Stimulated activated CD8-positive, alpha-beta memory T cell treated with anti-CD3 and anti-CD28 coated beads, Interleukin-7, amount 100 ng/mL, for 48 hours (primary cell): Measurements from ENCODE around the gene KY.

Experiments
- DNase-seq, 2 donors: peaks; one replicate each; pipeline ENCODE4 v3.0.0-alpha.2; 2020; ENCODE audit warnings: low read depth in 1 of 2; ENCODE audit errors: extremely low read depth in 1 of 2

The KY gene

DNA sequence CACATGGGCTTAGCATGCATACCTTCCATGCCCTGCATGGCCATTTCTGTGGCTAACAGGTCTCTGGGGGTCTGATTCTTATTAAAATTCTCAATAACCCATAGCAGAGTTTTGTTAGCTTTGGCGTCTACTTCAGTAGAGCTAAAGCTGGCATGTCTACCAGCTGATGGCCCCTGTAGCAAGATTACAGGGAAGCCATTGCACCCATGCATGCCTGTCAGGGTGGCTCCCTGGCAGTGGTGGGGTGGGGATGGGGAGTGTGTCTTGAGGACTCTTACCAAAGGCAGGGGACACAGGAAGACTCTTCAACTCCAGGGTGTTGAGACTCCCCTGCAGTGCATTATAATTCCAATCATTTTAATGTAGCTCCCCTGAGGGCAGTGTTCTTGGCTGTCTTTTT, 4.7 kb downstream of the KY start:
- DNase-seq, result no peak

DNA sequence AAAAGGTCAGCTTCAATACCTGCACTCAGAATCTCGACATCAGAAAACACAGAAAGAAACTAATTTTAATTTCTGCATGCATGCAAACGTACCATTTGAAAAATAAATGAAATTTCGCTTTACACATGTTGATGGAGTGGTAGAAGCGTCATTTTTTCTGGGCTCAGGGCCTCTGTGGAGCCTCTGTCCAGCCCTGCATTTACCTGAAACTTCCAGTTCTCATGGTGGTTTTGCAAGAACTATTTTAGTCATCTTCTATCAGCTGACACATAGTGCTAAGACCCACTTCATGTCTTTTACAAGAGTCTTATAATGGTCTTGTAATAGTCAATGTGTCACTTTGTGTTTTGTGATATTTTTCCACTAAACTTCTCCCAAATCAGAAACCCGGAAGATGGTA, 5.3 kb downstream of the KY start:
- DNase-seq, result no peak

DNA sequence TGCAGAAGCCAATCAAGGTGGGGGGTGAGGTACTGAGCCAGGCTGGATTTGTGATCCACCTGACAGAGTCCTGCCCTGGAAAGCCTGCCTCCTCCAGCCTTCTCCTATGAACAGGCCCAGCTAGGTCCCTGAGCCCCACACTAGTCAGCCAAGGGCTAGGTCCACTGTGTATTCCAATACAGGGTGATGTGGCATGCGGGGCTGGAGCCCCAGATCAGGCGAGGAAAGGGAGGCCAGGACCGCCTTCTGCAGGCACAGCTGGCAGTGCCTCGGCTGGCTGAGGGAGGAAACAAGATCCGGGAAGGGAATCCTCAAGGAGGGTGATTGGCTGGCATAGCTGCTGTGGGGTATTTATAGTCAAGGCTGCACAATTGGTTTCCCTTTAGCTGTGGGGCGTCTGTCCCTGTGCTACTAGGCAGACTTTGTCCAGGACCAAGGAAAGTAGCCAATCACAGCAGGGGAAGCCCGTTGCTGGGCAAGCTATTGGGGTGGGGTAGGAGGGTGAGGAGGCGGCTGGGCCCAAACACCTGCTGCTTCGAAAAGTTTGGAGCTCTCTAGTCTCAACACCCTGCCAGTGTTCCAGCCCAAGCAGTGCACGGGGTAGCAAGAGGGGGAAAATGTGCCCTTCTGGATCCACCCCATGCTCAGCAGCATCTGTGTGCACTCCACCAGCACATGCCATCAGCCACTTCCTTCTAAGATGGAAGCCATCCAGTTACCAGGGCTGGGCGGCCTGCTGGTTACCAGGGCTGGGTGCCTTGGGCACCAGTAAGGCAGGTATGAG, 5.9 kb downstream of the KY start:
- DNase-seq, result no peak

DNA sequence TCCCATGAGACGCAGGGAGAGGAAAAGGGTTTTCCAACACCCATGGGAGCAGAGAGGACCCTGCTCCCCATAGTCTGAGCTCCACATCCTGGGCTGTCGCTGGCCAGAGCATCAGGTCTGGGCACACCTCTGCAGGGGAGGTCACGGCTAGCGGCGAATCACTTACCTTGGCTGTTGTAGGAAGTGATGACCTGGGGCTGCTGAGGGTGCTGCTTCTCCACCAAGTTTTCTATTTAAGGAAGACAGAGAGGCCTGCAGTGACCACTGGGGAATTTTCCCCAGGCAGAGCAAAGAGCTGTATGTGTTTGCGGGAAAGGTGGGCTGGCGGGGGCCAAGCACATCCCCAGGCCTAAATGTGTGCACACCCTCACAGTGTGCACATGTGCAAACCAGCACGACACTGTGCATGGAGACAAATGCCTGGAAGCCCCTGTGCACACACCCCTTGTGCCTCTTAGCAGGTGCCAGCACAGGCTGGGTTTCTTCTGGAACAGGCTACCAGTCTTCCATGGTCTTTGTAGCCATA, 7.6 kb downstream of the KY start:
- no peak for DNase-seq

DNA sequence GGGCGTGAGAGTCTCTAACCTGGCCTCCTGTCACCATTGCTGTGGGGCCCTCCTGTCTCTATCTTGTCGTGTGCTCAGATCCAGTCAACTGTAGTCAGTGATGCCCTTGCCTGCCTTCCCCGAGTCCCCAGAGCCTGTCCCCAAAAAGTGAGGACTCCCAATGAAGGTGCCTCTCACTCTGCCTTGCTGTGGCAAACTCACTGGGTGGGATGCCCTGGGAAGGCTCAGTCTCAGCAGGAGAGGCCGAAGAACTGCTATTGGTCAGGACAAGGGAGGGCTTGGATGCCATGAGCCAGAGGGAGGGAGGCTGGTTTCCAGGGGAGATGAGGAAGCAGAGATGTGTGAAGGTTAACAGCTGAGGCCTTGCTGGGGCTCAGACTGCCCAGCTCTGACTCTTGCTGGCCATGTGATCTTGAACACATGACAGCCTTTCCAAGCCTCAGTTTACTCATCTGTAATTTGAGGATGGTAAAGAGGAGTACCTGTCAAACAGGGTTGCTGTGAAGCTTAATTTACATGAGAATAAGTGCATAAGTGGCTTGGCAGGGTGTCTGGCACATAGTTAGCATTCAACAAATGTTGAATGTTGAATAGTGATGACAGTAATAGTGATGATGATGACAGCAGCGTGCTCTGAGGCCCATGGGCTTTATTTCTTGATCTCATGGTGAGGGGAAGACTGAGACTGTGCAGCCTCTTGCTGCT, 8.2 kb downstream of the KY start:
- no peak for DNase-seq

DNA sequence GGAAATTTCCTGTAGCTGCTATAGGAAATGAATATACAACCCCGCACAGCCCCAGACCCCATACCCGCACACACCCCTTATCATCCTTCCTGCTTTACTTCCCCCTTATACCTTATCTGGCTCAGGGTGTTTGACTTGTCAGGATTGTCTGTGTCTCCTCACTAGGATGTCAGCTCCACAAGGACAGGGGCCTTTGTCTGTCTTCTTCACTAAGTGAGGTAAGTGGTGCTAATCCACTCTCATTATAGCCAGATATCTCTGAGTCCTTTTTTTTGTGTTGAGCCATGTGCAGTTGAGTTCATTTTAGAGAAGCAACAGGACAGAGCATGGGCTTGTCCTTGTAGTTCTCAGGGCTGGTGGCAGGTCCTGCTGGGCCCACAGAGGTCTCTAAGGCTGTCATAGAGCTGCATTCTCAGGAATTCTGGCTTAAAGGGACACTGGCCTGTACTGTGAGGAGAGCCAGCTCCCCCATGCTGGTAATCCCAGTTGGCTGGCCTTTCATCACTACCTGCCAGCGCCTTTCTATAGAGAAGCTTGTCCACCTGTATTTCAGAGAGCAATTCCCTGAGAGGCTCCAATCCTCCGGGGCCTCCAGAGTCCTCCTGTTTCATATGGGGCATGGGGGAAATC, 9.0 kb downstream of the KY start:
- no peak for DNase-seq

DNA sequence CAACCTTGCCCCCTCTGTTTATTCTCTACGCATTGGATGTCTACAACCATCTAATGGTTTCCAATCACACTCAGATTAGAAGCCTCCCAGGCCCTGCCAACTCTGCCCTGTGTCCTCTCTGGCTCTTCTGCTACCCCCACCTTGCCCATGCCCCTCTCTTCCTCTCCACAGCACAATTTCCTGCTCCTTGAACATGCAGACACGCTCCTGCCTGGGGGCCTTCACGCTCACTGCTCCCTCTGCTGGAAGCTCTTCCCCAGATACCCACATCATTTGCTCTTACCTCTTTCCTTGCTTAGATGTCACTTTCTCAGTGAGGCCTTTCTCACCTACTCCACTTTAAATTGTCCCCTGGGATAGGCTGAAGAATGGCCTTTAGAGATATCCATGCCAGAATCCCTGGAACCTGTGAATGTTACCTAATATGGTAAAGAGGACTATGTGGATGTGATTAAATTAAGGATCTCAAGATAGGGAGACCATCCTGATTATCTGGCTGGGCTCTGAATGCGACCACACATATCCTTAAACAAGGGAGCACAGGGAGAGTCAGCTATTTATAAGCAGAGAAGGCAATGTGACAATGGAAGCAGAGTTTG, 9.9 kb downstream of the KY start:
- DNase-seq, result no peak

DNA sequence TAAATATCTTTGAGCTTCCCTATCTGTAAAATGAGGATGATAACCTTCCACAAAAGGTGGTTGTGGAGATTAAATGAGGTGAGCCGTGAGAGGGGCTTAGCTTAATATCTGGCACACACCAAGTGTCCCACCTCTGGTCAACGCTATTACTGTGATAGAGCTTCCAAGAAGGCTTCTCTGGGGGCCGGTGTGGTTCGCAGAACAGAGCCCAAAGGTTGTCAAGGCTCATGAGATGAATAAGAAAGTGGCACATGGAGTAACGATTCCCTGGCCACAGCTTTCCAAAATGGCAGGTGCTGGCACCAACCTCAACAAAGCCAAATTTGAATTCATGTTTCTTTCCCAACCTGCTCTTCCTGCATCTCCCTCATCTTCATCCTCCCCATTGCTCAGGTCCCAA, 10.4 kb downstream of the KY start:
- DNase-seq, result no peak

DNA sequence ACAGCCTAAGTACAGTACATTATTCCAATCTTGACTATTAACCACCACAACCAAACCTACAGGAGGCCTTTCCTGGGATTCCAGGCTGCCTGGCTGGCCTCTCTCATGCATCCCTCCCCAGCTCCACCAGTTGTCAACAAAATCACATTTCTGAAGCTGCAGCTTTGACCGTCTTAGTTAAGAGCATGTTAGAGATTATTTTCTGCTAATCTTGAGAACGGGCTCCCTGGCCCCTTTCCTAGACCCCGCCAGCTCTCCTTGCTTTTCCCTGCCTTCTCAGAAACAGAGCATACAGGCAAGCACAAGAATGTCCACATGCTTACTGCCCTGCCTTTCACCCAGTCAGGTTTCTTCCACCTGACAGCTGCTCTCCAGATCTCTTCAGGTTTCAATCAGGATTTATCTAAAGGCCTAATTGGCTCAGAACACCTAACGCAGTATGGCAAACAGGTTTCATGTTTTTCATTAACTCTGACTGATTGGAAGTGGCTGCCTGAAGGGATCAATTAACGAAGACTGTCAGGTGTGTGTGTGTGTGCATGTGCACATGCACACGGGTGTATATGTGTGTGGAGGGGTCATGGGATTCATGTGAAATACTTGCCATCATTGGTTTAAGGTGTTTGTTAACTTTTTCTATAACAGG, 12.3 kb downstream of the KY start:
- no peak for DNase-seq

DNA sequence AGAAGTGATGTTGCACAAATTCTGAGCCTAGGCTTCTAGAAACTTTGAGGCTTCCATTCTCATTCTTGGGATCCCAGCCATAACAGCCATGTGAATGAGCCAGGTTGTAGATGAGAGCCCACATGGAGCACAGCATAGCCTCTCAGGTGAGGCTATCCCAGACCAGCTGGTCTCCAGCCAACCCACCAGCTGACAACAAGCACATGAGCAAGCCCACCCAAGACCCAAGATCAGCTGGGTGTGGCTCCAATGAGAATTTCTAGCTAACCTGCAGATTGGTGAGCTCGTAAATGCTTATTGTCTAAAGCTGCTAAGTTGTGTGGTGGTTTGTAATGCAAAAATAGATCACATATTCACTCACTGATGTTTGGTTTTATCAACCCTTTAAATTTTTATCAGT, 14.4 kb downstream of the KY start:
- no peak for DNase-seq

DNA sequence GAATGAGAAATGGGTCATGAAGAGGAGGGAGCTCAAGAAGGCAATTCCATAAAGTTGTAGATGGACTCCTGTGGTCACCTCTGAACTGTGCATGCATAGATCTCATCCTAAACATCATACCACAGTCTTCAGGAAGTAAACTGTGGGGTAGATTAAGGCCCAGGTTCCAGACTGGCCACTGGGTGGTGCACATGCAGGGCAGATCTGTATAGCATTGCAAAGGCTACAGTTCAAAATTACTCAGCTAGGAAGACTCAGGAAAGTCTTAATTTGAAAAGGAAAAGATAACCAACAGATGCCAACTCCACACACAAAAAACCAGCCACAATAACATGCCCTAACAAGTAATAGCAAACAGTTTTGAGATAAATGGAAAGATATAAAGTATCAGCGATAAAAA, 20.3 kb downstream of the KY start:
- DNase-seq, result no peak

DNA sequence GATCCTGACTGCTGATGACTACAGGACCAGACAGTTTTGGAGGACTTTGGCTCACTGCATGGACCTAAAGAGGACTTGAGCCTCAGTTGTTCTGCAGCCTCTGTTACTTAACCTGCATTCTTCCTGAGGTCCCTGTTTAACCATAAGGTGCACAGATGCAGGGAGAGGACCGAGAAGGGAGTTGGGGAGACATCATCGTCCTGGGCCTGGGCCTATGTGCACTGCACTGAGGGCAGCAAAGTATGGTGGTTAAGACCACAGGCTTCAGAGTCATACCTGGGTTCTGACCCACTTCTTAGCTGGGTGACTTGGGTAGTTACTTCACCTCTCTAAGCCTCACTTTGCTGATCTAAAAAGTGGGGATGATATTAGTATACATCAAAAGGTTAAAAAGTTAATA, 21.9 kb downstream of the KY start:
- no peak for DNase-seq

DNA sequence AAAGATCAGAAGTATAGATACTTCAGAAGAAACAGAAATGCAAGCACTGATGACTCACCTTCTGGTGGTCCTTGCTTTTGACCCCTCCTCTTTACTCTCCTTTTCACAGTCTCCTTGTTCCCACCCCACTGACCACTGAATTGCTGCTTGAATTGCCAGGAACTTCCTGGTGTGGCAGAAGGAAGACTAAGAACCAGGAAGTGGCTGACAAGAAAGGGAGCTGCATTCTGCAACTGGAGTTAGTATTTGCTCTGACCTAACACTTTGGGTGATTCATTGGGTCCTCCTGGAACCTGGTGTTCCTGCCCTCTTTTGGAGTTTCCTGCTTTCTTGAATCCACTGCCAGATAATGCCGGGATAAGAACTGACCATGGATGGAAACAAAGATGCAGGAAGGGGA, 23.0 kb downstream of the KY start:
- DNase-seq, result no peak

DNA sequence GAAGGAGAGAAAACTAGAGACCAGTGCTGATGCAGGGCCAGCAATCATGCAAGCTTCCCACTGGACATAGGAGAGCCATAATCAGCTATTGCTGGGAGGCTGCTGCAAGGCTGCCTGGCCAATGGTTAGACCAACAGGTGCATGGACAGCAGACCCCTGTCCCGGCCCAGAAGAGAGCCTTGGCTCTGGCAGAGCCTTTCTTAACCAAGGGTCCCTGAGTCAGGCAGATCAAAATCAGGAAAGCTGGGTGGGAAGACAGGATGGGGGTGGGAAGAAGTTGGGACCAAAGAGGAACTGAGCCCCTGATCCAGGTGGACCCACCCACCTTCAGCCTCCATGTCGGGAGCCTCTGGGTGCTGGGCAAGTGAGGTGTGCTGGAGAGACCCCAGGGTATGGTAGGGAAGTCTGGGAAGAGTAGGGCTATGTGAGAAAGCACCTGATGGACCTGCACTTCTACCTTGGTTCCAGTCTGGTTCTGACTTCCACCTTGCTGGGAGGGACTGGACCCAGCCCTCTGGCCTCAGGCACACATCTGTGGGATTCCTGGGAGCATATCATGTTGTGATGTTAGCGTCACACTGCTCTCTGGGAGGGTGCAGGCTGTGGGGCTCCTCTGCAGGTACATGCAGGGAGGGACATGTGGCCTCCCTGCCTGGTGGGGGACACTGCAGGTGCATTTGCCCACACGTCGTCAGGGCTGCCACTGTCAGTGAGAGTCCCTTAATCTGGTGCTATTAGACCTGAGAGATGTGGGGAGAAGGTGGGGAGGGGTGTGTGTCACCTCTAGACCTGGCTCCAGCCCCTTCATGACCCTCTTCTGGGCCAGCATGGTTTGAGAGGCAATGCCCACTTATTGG, 24.7 kb downstream of the KY start:
- no peak for DNase-seq

DNA sequence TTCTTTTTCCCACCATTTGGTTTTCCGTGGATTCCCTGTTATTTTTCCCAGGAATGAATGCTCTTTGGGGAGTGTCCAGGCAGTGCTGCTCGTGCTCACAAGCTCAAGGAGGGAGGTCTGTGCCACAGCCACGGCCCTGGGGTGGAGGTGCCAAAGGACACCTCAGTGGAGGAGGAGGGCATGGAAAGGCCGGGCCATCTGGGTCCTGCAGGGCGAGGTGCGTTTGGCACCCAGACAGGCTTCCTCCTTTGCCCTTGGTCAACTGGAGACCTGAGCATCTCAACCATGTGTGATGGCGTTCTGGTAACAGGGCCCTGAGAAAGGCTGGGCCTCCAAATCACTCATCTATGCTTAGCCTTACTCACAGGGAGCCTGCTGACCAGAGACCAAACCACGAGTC, 25.4 kb downstream of the KY start:
- no peak for DNase-seq

DNA sequence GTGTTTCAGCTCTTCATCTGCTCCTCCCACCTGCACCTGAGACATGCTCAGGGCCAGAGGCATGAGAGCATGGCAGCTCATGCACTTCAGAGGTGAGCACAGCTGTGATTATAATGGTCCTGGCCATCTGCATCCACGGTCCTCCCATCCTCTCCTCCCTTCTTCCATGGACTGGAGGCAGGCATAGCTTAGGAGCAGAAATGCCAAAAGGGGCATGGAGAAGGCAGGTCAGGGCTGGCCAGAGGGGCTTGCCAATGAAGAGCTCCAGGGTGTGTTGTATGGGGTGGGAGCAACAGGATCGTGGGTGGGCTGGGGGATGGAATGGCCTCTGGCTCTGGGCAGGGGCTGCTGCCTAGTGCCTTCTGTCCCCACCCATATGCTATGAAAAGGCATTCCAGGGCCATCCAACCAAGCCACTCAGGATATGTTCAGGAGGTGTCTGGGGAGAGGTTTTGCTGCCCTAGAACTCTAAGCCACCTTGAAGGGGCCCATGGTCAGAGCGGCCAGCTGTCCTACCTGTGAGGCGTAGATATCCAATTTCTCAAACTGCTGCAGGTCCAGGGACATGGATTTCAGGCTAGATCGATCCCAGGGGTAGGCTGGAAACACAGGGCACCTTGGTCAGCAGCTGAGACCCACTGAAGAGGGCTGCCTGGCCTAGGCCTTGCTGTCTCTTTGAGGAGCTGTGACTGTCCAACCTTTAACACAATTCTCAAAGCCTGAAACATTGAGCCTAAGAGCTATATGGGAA, 26.1 kb downstream of the KY start:
- no peak for DNase-seq

DNA sequence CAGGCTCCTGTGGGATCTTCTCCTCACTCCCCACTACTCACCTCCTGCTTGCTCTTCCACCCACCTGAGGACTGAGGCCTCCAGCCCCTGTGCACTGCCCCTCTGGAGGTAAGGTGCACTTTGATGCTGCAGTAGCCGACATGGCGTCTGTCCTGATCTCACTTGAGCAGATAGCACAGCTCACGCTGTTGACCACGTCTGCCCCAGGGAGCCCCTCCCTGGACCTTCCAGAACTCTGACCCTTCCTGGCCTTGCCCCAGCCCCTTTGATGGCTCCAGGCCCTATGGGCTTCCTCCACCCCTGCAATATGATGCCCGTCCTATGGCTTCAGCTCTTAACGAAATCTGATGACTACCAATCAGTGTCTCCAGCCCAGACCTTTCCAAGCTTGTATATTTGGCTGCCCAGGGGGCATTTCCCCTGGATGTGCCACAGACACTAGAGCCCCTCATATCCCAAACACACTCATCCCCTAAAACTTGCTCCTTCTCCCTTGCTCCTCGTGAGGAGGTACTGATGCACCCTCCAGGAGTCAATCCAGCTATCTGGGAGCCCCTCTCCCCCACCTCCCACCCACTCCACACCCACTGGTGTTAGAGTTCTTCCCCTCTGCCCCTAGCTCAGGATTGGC, 27.1 kb downstream of the KY start:
- DNase-seq, result no peak

DNA sequence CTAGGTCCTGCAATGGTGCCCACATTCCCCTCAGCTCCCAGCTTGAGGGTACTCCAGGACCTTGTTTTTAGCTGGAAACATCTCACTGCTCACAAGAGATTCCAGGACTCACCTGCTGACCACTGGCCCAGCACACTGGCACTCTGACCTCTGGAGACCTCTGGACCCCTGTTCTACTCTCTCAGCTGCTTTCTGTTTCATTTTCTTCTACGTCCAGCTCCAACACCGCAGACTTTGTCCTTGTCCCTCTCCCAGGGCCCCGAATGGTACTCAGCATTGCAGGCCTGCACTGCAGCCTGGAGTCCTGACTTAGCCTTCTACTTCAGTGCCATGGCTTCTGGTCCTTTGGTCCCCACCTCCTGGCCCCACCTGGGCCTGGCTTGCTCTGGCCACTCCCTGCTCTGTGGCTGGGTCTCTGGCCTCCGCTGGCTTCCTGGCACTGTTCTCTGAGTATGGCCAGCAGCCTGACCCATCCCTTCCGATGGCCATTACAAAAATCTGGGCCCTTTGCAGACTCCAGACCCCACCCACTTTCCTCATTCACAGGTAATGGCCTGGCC, 27.9 kb downstream of the KY start:
- DNase-seq, result no peak

DNA sequence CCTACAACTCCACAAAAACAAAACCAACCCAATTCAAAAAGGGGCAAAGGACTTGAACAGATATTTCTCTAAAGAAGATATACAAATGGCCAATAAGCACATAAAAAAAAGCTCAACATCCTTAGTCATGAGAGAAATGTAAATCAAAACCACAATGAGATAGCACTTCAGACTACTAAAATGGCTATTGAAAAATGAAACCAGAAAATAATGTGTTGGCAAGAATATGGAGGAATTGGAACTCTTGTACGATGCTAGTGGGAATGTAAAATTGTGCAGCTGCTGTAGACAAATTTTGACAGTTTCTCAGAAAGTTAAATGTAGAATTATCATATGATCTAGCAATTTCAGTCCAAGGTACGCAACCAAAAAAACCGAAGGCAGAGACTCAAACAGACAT, 29.0 kb downstream of the KY start:
- no peak for DNase-seq
